Tibial nerve (tissue), 4 donors: Measurements from ENCODE around the gene JUNB.

ENCODE experiments used
- EP300 ChIP-seq, 2 donors: sonication (generic); formaldehyde crosslinking; IDR thresholded peaks; one replicate each; pipeline ENCODE4 v1.6.1; 2017; ENCODE audit warnings: antibody characterized with exemption in 2 of 2, mild to moderate bottlenecking in 1 of 2
- POLR2A ChIP-seq, 2 donors: fragments of 450-650 bp; IDR thresholded peaks; one replicate each; pipeline ENCODE4 v1.6.1; 2017; ENCODE audit warnings: antibody characterized with exemption in 2 of 2, mild to moderate bottlenecking in 2 of 2, moderate library complexity in 2 of 2
- TF ChIP-seq, protein P1 (sequence below), 5 experiments: fragments of 200-600 bp in 3 of 5; fragments of 450-650 bp in 2 of 5; sonication (generic) in 3 of 5; IDR thresholded peaks; one replicate each; pipeline ENCODE4 v1.5.1; 2016 to 2019; ENCODE audit warnings: antibody characterized with exemption in 5 of 5, mild to moderate bottlenecking in 3 of 5, moderate library complexity in 2 of 5

- TF ChIP-seq, protein P1, sequence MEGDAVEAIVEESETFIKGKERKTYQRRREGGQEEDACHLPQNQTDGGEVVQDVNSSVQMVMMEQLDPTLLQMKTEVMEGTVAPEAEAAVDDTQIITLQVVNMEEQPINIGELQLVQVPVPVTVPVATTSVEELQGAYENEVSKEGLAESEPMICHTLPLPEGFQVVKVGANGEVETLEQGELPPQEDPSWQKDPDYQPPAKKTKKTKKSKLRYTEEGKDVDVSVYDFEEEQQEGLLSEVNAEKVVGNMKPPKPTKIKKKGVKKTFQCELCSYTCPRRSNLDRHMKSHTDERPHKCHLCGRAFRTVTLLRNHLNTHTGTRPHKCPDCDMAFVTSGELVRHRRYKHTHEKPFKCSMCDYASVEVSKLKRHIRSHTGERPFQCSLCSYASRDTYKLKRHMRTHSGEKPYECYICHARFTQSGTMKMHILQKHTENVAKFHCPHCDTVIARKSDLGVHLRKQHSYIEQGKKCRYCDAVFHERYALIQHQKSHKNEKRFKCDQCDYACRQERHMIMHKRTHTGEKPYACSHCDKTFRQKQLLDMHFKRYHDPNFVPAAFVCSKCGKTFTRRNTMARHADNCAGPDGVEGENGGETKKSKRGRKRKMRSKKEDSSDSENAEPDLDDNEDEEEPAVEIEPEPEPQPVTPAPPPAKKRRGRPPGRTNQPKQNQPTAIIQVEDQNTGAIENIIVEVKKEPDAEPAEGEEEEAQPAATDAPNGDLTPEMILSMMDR (IDR thresholded peaks at IDR 0.05): no peak
- no peak for TF ChIP-seq POLR2A (IDR thresholded peaks at IDR 0.05)
- no peak for TF ChIP-seq EP300 (IDR thresholded peaks at IDR 0.05)
Observed at GRCh38 chr19:12794971-12795381, 3.7 kb downstream of the JUNB start.
